Karpas-422 (cell line): Measurements from ENCODE around the gene STK4. TPM values are rescaled to one million over a fixed set of nuclear protein-coding genes. Genes with fewer than 3 reads are reported as not detected.

ENCODE experiments used
- DNase-seq: peaks from one replicate; pipeline ENCODE4 v3.0.0-alpha.2; 2015
- H2AFZ ChIP-seq: fragments of 200-600 bp; sonication (generic); 2 replicates; pipeline ENCODE4 v1.6.1; 2014; ENCODE audit warnings: antibody characterized with exemption, low read length, mixed read lengths
- H3K27ac ChIP-seq: fragments of 200-600 bp; sonication (generic); 2 replicates; pipeline ENCODE4 v1.5.1; 2014; ENCODE audit warnings: mild to moderate bottlenecking, low read length, moderate library complexity
- H3K27me3 ChIP-seq: fragments of 200-600 bp; sonication (generic); 2 replicates; pipeline ENCODE4 v1.6.1; 2014; ENCODE audit warnings: low read length, mixed read lengths
- H3K36me3 ChIP-seq: fragments of 200-600 bp; sonication (generic); 2 replicates; pipeline ENCODE4 v1.6.1; 2014; ENCODE audit warnings: low read length, mixed read lengths; ENCODE audit not compliant: insufficient read depth
- H3K4me1 ChIP-seq: fragments of 200-600 bp; sonication (generic); 2 replicates; pipeline ENCODE4 v1.6.1; 2014; ENCODE audit warnings: mild to moderate bottlenecking, low read length, mixed read lengths
- H3K4me2 ChIP-seq: fragments of 200-600 bp; sonication (generic); 2 replicates; pipeline ENCODE4 v1.6.1; 2014; ENCODE audit warnings: low read length, low read depth, mild to moderate bottlenecking; ENCODE audit not compliant: poor library complexity, severe bottlenecking
- H3K4me3 ChIP-seq: fragments of 200-600 bp; sonication (generic); 2 replicates; pipeline ENCODE4 v1.5.1; 2014; ENCODE audit warnings: mild to moderate bottlenecking, antibody characterized with exemption, low read length, mixed read lengths
- H3K79me2 ChIP-seq: fragments of 200-600 bp; sonication (generic); 2 replicates; pipeline ENCODE4 v1.6.1; 2014; ENCODE audit warnings: mild to moderate bottlenecking, low read length, mixed read lengths
- H3K9ac ChIP-seq: fragments of 200-600 bp; sonication (generic); 2 replicates; pipeline ENCODE4 v1.6.0; 2014; ENCODE audit warnings: low read length
- H3K9me2 ChIP-seq: fragments of 200-600 bp; sonication (generic), shearing (Covaris generic); replicated peaks from 2 replicates; pipeline ENCODE4 v1.6.0; 2014; ENCODE audit warnings: mild to moderate bottlenecking, low read length, moderate library complexity; ENCODE audit not compliant: insufficient read depth
- H3K9me3 ChIP-seq: fragments of 300-700, 200-600 bp; sonication (generic); 2 replicates; pipeline ENCODE4 v1.6.1; 2014; ENCODE audit warnings: low read length, mixed read lengths
- H4K20me1 ChIP-seq: fragments of 200-600 bp; sonication (generic); 2 replicates; pipeline ENCODE4 v1.6.1; 2014; ENCODE audit warnings: mild to moderate bottlenecking, antibody characterized with exemption, low read length, low read depth; ENCODE audit not compliant: insufficient read depth
- total RNA-seq: library from RNA; depleted of rRNA; stranded (reverse); fragments of >200 nt; shearing (Covaris generic); gene quantifications from 2 replicates; pipeline ENCODE4 v1.2.3, GENCODE V29; 2014; ENCODE audit warnings: low replicate concordance

The STK4 gene
- total RNA-seq, 1 experiment from 2014 or later, result 89.0 TPM

- no peaks in the 10 kb centered on the region for H3K4me1 ChIP-seq
- H3K27ac ChIP-seq, result no peak overlapping the region
- H3K9ac ChIP-seq, result no peak overlapping the region
- H3K4me3 ChIP-seq, result no peak overlapping the region
- peaks cover 14% of the 10 kb centered on the region; the same call in 1 of the 2 replicates for H3K36me3 ChIP-seq
- H4K20me1 ChIP-seq, result no peaks in the 10 kb centered on the region
- no peak overlapping the region for H3K4me2 ChIP-seq
- H2AFZ ChIP-seq, result no peak overlapping the region
- DNase-seq, result no peak
- no peaks in the 10 kb centered on the region for H3K79me2 ChIP-seq
- H3K9me3 ChIP-seq, result no peaks in the 10 kb centered on the region
- H3K27me3 ChIP-seq, result no peaks in the 10 kb centered on the region
- no peaks in the 10 kb centered on the region for H3K9me2 ChIP-seq
These were observed 35.7 kb upstream of the STK4 start for GRCh38 chr20:44930517-44931168.

GRCh38 chr20:44931911-44932310 is 34.4 kb upstream of the STK4 start:
- no peak overlapping the region for H3K4me3 ChIP-seq
- no peaks in the 10 kb centered on the region for H3K27me3 ChIP-seq
- no peak overlapping the region for H3K9ac ChIP-seq
- H3K4me1 ChIP-seq, result no peaks in the 10 kb centered on the region
- no peaks in the 10 kb centered on the region for H3K9me2 ChIP-seq
- peaks cover 11% of the 10 kb centered on the region; the same call in 1 of the 2 replicates for H3K36me3 ChIP-seq
- H4K20me1 ChIP-seq, result no peaks in the 10 kb centered on the region
- H3K27ac ChIP-seq, result no peak overlapping the region
- no peak overlapping the region for H3K4me2 ChIP-seq
- H3K79me2 ChIP-seq, result no peaks in the 10 kb centered on the region
- no peak for DNase-seq
- no peaks in the 10 kb centered on the region for H3K9me3 ChIP-seq
- H2AFZ ChIP-seq, result no peak overlapping the region

DNA sequence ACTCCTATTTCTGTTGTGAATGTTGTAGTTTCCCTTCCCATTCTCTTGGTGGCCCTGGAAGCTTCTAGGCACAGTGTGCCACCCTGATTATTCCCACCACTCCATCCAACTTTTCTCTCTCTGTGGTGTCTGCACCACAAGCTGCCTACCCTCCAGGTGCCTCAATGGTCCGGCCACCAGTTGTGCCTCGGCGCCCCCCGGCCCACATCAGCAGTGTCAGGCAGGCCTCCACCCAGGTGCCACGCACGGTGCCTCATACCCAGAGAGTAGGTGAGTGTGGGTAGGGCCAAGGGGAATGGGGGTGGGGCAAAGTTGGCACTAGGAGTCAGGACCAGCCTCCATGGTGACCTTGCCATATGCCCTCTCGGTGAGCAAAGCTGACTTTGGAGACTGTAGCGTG is 33.4 kb upstream of the STK4 start:
- H3K36me3 ChIP-seq, result peaks cover 11% of the 10 kb centered on the region; the same call in 1 of the 2 replicates
- H4K20me1 ChIP-seq, result no peaks in the 10 kb centered on the region
- H3K79me2 ChIP-seq, result no peaks in the 10 kb centered on the region
- no peak overlapping the region for H3K4me2 ChIP-seq
- H3K4me1 ChIP-seq, result no peaks in the 10 kb centered on the region
- H3K9me3 ChIP-seq, result no peaks in the 10 kb centered on the region
- H3K4me3 ChIP-seq, result no peak overlapping the region
- H3K27me3 ChIP-seq, result no peaks in the 10 kb centered on the region
- DNase-seq, result no peak
- no peak overlapping the region for H3K9ac ChIP-seq
- no peaks in the 10 kb centered on the region for H3K9me2 ChIP-seq
- no peak overlapping the region for H2AFZ ChIP-seq
- H3K27ac ChIP-seq, result no peak overlapping the region

DNA sequence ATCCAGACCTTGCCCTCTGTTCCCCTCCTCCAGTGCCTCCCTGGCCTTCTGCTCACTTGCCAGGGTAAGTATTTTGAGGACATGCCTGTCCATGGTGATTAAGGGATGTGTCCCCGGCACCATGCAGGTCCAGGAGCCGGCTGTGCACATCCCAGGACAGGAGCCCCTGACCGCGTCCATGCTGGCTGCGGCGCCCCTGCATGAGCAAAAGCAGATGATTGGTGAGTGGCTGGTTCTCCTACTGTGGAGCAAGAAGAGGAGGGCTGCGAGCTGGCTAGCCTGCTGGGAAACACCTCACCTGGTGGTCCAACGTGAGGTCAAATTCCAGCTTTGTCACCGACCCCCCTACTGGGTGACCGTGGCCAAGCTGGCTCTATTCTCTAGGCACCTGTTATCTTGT is 29.8 kb upstream of the STK4 start:
- H3K4me3 ChIP-seq, result no peak overlapping the region
- no peaks in the 10 kb centered on the region for H3K9me2 ChIP-seq
- no peak overlapping the region for H3K27ac ChIP-seq
- no peaks in the 10 kb centered on the region for H3K9me3 ChIP-seq
- peaks cover 16% of the 10 kb centered on the region; the same call in 1 of the 2 replicates for H3K36me3 ChIP-seq
- H2AFZ ChIP-seq, result no peak overlapping the region
- no peaks in the 10 kb centered on the region for H3K79me2 ChIP-seq
- no peak for DNase-seq
- H3K4me1 ChIP-seq, result no peaks in the 10 kb centered on the region
- H3K9ac ChIP-seq, result no peak overlapping the region
- H3K4me2 ChIP-seq, result no peak overlapping the region
- H3K27me3 ChIP-seq, result no peaks in the 10 kb centered on the region
- no peaks in the 10 kb centered on the region for H4K20me1 ChIP-seq

DNA sequence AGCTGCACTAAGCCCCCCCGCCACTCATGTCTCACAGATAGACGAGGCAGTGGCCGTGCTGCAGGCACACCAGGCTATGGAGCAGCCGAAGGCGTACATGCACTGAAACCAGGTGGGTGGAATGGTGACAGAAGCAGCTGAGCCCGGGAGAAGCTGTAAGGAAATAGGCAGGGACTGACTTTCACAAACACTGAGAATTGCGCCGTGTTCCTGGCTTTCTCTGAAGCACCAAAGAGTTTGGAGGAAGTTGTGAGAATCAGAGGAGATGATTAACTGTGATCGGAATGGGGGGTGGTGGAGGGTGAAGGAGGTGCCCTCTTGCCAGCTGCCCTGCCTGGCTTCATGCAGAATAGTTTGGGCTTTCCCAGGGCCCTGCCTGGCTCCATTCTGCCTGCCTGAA is 27.7 kb upstream of the STK4 start:
- Histone ChIP-seq H3K4me2 (no peak overlapping the region), H3K27me3 (no peaks in the 10 kb centered on the region), H3K9me3 (no peaks in the 10 kb centered on the region), H4K20me1 (no peaks in the 10 kb centered on the region), H3K79me2 (no peaks in the 10 kb centered on the region), H3K27ac (no peak overlapping the region), H3K9me2 (no peaks in the 10 kb centered on the region), H2AFZ (no peak overlapping the region), H3K36me3 (peaks cover 27% of the 10 kb centered on the region; the same call in 1 of the 2 replicates), H3K4me1 (no peaks in the 10 kb centered on the region), H3K9ac (no peak overlapping the region), H3K4me3 (no peak overlapping the region)
- DNase-seq, result no peak

DNA sequence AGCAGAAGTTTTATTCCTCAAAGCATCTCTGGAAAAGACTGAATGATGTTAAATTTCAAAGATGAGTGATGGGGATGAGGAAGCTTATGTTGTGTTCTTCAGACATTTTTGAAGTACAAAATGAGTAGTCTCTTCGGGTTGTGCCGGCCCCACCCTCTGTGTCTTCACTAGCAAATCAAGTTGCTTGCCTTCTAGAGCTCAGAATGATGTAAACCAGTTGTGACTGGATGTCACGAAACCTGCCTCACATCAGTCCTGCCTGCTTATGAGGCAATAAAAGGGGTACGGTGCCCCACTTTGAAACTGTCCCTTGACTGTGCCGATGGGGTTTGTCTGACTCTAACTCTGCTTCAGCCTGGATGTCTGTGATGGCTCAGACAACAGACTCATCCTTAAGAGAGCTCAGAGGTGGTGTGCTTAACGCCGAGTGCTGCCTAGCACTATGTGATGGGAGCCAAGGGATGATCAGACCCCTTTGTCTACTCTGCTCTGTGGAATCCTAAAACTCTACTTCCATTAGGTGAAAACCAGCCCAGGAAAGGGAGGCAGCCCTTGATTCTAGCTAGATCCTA is 25.1 kb upstream of the STK4 start:
- H3K4me2 ChIP-seq, result no peak overlapping the region
- H3K27me3 ChIP-seq, result no peaks in the 10 kb centered on the region
- no peak overlapping the region for H3K27ac ChIP-seq
- no peak for DNase-seq
- H2AFZ ChIP-seq, result no peak overlapping the region
- no peaks in the 10 kb centered on the region for H3K4me1 ChIP-seq
- H4K20me1 ChIP-seq, result no peaks in the 10 kb centered on the region
- no peak overlapping the region for H3K9ac ChIP-seq
- H3K9me3 ChIP-seq, result no peaks in the 10 kb centered on the region
- H3K9me2 ChIP-seq, result no peaks in the 10 kb centered on the region
- H3K36me3 ChIP-seq, result peaks cover 45% of the 10 kb centered on the region; the same call in 1 of the 2 replicates
- peaks cover 6% of the 10 kb centered on the region; the same call in 1 of the 2 replicates for H3K79me2 ChIP-seq
- H3K4me3 ChIP-seq, result no peak overlapping the region

- Histone ChIP-seq H3K4me2 (no peak overlapping the region), H3K36me3 (peaks cover 55% of the 10 kb centered on the region; the same call in 1 of the 2 replicates), H3K9me2 (no peaks in the 10 kb centered on the region), H3K4me1 (no peaks in the 10 kb centered on the region), H2AFZ (no peak overlapping the region), H3K9me3 (no peaks in the 10 kb centered on the region), H3K4me3 (no peak overlapping the region), H3K79me2 (peaks cover 6% of the 10 kb centered on the region; the same call in 1 of the 2 replicates), H3K9ac (no peak overlapping the region), H4K20me1 (no peaks in the 10 kb centered on the region), H3K27me3 (no peaks in the 10 kb centered on the region), H3K27ac (no peak overlapping the region)
- no peak for DNase-seq
These were observed 23.9 kb upstream of the STK4 start for GRCh38 chr20:44942264-44942973.

DNA sequence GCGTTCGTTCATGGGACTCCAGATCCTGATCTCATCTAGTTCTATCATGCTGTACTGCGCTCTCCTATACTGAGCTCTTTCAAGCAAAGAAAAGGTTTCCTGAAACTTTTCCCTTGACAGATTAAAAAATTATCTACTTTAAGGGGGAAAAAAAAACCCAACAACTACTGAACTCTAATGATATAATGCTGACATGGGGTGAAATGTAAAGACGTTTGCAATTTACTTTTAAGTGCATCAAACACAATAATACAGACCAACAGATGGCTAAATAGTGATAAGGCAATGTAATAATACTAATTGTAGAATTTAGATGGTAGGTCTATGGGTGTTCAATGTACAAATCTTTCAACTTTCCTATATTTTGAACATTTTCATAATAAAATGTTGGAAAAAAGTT is 22.5 kb upstream of the STK4 start:
- no peaks in the 10 kb centered on the region for H3K27me3 ChIP-seq
- no peak overlapping the region for H3K9ac ChIP-seq
- H3K36me3 ChIP-seq, result peaks cover 67% of the 10 kb centered on the region
- H3K79me2 ChIP-seq, result peaks cover 10% of the 10 kb centered on the region; the same call in 1 of the 2 replicates
- no peaks in the 10 kb centered on the region for H3K9me3 ChIP-seq
- no peak overlapping the region for H3K4me2 ChIP-seq
- no peak overlapping the region for H3K4me3 ChIP-seq
- no peak overlapping the region for H2AFZ ChIP-seq
- H4K20me1 ChIP-seq, result no peaks in the 10 kb centered on the region
- no peak overlapping the region for H3K27ac ChIP-seq
- H3K4me1 ChIP-seq, result no peaks in the 10 kb centered on the region
- no peaks in the 10 kb centered on the region for H3K9me2 ChIP-seq
- no peak for DNase-seq
